ENCODE results near the gene IPO13.
A peak's percentile ranks its signal among the peaks of the same experiment; 100 is the strongest.

Gene IPO13

DNA sequence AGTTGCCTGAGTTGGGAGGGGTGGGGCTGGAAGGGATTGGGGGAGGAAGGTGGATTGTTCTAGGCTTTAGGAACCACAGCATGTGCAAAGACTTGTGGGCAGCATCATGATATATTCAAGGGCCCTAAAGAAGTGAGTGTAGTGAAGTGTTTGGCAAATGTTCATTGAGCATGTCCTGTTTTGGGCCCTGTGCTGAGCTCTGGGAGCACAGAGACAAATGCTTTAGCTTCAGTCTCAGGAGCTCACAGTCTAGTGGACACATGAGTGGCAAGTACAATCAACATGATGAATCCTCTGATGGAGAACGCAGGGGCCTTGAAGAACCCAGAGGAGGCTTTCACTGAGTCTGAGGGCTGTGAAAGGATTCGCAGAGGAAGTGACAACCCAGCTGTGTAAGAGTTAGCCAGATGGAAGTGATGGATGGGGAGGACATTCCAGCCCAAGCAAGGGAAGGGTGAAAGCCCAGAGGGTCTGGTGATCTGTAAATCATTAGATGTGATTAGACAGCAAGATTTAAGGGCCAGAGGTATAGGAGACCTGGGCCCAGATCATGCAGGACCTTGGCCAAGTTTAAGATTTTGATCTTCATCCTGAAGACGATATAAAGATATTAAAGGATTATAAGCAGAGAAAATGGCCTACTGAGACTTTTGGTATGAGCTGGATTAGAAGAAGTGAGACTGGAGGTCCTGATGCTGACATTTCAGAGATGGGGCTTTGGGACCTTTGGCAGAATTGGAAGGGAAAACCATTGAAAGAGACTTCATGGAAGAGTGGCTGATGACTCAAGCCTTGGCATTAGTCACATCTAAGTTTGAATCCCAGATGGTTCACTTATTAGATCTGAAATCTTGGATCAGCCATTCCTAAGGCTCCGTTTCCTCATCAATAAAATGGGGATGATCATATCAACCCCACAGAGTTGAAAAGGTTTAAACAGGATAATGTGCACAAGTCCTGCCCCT lies 4.6 kb downstream of the IPO13 start:
- DNase-seq (ENCODE audit: low read depth): peak; percentile 58

DNA sequence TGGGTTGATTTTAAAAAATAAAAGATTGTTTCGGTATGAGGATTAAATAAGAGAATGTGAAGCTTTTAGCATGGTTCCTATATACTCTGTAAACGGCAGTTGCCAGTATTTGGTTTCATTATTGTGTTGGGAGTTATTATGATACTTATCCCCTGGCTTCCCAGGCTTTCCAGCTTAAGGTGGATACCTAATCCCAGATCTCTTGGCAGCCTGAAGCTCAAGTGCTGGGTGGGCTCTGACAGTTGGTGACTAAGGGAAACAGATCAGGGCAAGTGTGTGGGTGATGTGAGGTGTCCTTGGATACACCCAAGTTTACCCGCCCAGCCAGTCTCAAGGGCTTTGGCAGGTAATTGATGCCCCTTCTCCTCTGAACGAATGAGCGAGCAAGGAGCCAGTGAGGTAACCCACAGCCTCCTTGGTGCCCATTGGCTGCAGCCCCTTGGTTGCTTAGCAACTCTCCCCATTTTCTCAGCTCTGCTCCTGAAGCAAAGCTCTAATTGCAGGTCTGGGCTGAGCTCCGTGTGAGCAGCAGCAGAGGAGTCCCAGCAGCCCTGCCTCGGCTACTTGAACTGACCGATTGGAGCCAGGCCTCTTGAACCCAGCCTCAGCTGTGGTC lies 6.1 kb downstream of the IPO13 start:
- no peak for DNase-seq (ENCODE audit: low read depth)

DNA sequence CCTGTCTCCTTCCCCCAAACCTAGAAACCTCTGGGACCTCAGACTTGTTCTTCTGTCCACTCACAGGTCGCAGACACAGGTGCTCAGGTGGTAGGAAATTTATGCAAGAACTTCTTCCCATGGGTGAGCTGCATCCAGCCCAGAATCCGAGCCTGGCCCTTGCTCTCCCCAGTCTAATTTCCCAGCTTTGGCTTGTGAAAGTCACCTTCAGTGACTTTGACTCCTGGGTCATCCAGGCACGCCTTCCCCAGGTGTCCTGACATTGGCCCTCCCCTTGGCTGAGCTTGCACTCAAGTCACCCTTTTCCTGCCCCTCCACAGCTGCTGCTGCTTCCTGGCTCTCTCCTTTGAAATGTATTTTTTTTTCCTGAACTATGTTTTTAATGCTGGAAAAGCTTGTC lies 6.6 kb downstream of the IPO13 start:
- no peak for DNase-seq (ENCODE audit: low read depth)

DNA sequence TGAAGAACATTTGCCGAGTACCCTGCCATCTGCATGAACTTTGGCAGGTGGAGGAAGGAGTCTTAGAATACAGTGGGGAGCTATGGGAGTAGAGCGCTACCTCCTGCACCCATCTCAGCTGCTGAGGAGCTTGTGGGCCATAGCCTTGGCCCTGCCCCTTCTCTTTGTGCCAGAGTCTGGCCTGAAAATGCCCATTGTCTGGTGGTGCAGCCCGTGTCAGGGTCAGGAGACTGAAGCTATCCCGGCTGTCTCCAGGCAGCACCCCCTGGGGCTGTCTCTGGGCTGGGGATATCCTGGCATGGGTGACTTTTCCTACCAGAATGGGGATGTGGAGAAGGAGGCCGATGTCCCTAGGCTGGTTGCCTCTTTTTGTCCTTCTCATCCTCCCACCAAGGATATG lies 7.3 kb downstream of the IPO13 start:
- DNase-seq (ENCODE audit: low read depth): no peak

DNA sequence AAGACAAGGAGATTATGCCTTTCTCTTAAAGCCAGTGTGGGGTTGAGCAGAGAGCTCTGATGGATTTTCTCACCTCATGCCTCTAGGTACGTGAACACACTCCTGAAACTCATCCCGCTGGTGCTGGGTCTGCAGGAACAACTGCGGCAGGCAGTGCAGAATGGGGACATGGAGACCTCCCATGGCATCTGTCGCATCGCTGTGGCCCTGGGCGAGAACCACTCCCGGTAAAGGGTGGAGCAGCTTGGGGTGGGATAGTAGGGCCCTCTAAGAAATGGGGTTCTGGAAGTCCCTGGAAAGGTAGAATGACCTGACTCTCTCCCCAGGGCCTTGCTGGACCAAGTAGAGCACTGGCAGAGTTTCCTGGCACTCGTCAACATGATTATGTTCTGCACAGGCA lies 9.5 kb downstream of the IPO13 start:
- no peak for DNase-seq (ENCODE audit: low read depth)

DNA sequence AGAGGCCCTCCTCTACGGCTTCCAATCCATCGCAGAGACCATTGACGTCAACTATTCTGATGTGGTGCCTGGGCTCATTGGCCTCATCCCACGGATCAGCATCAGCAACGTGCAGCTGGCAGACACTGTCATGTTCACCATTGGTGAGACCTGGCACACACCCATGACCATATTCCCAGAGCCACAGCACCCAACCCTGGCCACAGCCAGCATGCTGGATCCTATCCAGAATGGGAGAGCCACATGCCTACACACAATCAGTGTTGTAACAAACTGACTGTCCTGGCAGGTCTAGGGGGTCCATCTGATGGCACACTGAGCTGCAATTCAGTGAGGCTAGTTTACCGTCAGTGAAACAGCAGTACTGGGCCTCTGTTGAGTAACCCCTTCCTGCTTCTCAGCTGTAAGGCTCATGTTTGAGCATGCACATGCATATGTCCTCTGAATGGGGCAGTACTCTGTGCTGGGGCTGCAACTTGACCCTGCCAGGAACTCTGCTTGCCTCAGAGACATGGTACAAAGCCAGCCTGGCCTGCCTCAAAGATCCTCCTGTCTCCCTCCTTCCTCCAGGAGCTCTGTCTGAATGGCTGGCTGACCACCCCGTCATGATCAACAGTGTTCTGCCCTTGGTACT lies 10.8 kb downstream of the IPO13 start:
- DNase-seq (ENCODE audit: low read depth): no peak

DNA sequence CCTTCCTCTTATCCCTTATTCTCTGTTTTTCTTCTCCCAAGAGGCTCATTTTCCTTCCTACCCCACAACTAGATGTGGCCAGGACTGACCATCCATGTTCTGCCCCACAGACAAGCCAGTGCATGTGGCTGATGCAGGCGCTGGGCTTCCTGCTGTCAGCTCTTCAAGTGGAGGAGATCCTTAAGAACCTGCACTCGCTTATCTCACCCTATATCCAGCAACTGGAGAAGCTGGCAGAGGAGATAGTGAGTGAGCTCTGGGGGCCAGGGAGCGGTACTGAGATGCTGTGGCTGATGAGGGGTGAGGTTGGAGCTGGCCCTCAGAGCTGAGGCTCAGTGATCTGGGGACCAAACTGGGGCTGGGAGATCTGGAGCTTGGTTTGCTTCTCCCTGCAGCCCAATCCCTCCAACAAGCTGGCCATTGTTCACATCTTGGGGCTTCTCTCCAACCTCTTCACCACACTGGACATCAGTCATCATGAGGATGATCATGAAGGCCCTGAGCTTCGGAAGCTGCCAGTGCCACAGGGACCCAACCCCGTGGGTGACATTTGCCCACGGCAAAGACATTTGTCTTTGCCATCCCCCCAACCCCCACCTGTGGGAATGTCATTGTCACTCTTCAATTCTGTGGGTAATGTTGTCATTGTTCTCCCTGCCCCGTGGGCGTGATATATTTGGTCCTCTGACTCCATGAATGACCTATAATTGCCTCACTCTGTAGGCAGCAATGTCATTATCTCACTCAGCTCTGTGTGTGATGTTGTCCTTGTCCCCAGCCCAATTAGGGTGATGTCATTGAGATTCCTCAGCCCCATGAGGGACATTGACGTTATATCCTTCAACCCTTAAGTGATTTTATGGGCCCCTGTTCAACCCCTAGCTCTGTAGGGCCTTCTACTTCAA lies 11.9 kb downstream of the IPO13 start:
- DNase-seq (ENCODE audit: low read depth): no peak

DNA sequence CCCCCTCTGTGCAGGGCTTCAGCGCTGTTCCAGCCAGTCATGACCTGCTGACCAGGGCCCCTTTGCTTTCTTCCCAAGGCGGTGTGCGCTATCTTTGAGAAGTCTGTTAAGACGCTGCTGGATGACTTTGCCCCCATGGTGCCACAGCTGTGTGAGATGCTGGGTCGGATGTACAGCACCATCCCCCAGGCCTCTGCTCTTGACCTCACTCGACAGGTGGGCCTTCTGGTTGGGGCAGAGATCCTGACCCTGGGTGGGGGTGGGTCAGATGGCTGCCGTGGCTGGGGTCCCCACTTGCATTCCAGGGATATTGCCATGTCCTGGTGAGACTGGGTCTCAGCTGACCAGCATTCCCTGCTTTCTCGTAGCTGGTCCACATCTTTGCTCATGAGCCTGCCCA lies 14.0 kb downstream of the IPO13 start:
- DNase-seq (ENCODE audit: low read depth): no peak

DNA sequence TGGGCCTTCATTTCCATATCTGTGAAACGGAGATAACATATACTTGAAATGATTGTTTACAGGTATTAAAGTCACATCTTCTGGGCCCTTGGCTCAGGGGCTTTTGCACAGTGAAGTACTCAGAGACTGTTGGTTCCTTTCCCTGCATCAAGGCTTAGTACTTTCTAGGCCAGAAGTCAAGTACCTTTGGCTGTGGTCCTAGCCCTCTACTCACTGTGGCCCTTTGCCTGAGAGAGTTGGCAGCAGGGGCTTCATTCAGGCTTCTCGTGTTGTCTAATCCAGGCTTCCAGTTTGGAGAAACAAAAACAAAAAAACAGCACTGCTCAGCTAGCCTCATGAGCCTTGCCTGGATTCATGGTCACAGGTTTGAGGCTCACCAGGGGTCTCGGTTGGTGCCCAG lies 14.9 kb downstream of the IPO13 start:
- no peak for DNase-seq (ENCODE audit: low read depth)

DNA sequence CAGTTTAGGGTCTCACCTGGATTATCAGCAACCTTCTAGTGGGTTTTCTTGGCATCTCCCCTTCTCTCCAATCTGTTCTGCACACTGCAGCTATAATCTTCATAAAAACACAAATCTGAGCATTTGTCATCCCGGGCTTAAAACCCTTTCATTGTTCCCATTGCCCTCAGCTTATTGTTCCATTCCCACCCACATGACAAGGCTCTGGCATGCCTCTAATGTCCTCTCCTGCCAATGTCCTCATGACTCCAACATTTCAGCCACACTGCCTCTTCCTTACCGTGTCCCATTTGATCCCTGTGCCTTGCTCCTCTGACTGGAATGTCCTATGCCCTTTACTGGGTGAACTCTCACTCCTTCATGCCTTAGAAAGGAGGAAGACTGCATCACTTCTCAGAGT lies 15.6 kb downstream of the IPO13 start:
- no peak for DNase-seq (ENCODE audit: low read depth)

DNA sequence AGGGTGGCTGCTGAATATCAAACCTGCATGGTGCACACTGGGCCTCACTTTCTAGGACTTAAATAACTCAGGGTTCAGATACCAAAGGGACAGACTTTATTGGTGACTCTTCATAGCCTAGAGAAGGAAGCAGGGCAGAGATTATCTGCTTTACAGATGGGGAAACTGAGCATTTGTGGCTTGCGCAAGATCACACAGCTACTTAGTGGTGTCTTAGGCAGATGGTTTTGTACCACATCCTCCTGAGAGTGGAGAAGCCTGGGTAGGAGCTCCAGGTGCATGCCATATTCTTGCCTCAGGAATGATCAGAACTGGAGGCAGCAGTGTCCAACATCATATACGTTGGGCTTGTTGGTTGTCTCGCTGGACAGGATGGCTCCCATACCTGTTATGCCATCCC lies 16.3 kb downstream of the IPO13 start:
- DNase-seq (ENCODE audit: low read depth): no peak

DNA sequence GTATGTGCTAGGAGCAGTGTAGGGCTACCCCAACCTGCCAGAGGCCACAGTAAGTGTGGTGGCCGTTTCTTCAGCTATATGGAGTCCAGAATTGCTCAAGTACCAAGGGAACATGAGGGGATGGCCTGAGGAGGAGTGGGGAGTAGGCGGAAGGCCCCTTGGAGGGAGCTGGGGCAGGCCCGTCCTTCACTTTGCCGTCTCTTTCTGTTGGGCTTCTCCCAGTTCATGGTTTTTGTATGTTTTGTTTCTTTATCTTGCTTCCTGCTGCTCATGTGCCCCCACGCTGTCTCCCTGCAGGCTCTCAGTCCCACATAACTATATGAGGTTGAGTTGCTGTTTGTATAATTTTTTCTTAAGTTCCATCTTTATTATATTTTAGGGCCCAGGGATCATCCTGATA lies 17.1 kb downstream of the IPO13 start:
- DNase-seq (ENCODE audit: low read depth): no peak

DNA sequence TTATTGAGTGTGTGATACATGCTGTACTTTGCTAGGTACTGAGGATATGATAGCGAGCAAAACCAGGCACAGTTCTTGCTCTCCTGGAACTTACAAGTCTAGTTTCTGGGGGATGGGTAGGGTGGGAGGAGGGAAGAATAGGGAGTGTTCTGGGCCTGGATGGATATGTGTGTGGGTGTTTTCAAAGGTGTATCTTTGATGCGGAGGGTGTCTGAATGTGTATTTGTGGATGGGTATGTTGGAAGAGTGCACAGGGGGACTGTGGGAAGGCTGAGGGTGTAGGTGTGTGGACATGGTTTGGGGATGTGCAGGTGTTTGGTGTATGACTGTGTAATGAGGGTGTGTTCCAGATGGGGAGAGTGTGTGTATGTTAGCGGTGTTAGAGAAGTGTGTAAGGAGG lies 18.6 kb downstream of the IPO13 start:
- DNase-seq (ENCODE audit: low read depth): no peak

DNA sequence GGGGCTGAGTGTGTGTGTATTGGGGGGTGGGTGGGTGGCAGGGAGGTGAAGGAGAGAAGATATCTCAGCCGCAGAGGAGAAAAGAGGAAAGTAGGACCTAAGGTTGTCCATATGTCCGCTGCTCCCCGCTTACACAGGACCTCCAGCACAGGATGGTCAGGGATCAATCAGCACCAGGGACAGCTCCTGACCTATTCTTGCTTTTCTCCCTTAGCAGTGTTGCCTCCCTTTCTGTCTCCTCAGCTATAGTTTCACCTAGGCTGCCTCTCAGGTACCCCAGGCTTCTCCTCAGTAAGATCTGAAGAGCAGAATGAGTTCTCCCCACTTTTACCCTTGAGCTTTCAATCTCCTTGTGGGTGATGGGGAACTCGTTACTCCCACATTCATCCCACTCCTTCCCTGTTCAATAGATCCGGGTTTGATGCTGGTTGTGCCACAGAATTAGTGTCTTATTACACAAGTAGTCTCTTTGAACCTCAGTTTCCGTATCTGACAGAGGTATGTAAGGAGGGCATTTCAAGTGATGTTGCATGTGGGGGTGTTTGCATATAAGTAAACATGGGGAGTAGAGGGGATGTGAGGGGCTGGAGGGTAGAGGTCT lies 21.7 kb downstream of the IPO13 start:
- peak; percentile 51 for DNase-seq (ENCODE audit: low read depth)

DNA sequence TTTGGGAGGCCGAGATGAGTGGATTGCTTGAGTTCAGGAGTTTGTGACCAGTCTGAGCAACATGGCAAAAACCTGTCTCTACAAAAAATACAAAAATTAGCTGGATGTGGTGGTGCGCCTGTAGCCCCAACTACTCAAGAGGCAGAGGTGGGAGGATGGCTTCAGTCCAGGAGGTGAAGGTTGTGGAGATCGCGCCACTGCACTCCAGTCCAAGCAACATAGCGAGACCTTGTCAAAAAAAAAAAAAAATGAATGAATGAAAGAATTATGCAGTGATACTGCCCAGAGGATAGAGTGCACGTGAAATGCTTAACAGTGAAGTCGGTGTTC lies 22.6 kb downstream of the IPO13 start:
- DNase-seq (ENCODE audit: low read depth): no peak

DNA sequence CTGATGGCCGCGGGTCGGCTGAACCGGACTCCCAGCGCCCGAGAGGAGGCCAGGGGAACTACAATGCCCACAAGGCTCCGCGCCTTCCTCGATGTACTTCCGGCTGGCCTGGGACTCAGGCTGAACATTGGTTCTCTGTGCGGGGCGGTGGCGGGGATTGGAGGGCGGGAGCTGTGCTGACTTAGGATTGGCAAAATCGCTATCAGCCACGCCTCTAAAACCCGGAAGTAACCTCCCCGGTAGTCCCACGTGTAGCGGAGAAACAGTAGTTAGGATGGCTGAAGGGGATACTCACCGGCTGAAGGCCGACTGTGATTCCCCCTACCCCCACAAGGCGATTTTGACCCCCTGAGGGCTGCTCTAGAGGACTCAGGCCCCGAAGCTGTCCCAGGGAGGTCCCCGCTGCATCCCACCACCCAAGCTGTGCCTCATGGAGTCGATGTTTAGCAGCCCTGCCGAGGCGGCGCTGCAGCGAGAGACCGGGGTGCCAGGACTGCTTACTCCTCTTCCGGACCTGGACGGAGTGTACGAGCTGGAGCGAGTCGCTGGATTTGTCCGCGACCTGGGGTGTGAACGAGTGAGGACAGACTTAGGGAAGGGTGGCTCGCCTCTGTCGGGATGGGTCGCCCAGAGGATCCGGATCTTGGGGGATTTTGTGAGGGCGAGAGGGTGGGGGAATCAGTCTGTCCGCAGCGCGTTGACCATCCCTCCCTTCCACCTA lies 23.2 kb downstream of the IPO13 start, which contains the start of gene DPH2:
Gene DPH2, plus strand, starts transcription at position 265 of the 721 bp plus-strand sequence. Its CDS starts 166 bp downstream, at position 431.
- DNase-seq (ENCODE audit: low read depth): peak; percentile 99

DNA sequence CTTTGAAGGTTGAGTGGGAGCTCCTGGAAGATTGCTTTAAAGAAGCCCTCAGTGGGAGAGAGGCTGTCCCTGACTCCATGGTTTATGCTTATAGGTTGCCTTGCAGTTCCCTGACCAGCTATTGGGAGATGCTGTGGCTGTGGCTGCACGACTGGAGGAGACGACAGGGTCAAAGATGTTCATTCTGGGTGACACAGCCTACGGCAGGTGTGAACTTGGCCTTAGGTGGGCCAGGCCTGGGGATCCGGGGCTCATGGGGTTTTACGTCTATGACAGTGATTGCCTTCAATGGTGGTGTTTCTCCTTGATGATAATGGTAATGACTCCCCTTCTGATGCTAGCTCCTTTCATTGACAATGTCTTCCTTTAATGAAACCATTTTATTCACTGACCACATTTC lies 23.8 kb downstream of the IPO13 start:
- DNase-seq (ENCODE audit: low read depth): no peak

DNA sequence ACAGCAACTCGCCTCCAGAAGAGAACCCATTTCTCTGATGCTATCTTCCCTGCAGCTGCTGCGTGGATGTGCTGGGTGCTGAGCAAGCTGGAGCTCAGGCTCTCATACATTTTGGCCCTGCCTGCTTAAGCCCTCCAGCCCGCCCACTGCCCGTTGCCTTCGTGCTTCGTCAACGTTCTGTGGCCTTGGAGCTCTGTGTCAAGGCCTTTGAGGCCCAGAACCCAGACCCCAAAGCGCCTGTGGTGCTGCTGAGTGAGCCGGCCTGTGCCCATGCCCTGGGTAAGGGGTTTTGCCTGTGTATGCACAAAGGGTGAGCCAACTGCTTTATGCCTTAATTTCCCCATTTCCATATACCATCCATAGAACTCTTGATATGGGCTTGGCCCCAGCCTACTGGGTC lies 24.2 kb downstream of the IPO13 start:
- no peak for DNase-seq (ENCODE audit: low read depth)

DNA sequence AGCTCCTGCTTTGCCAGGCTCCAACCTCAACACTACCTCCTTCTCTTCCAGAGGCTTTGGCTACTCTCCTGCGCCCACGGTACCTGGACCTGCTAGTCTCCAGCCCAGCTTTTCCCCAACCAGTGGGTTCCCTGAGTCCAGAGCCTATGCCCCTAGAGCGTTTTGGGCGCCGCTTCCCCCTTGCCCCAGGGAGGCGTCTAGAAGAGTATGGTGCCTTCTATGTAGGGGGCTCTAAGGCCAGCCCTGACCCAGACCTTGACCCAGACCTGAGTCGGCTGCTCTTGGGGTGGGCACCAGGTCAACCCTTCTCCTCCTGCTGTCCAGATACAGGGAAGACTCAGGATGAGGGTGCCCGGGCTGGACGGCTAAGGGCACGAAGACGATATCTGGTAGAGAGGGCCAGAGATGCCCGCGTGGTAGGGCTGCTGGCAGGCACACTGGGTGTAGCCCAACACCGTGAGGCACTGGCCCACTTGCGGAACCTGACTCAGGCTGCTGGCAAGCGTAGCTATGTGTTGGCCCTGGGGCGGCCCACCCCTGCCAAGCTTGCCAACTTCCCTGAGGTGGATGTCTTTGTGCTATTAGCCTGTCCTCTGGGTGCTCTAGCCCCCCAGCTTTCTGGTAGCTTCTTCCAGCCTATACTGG lies 24.7 kb downstream of the IPO13 start:
- DNase-seq (ENCODE audit: low read depth): no peak

DNA sequence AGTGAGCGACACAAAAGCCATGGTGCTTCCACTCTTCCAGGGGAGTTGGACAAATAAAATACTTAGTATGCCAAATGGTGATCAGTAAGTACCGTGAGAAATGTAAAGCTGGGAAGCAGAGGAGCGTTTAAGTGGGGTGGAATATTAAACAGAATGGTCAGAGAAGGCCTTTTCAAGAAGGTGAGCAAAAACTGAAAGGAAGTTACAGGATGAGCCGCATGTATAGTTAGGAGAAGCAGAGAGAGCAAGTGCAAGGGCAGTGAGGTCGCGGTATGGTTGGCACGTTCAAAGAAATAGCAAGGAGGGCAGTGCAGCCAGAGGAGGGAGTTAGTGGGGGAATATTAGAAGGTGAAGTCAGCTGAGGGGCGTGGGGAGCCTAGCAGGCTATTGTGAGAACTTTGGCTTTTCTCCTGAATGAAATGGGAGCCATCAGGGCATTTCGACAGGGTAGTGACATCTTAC lies 27.3 kb downstream of the IPO13 start:
- peak; percentile 32 for DNase-seq (ENCODE audit: low read depth)
